CD4-positive, alpha-beta T cell (primary cell): ENCODE results near the gene CCDC12. TPM values are rescaled to one million over a fixed set of nuclear protein-coding genes. Genes with fewer than 3 reads are reported as not detected.

ENCODE experiments used
- ATAC-seq: fragments of 200-7000 bp; cut with Tn5 transposase; one replicate; pipeline ENCODE4 v1.10.0; 2022; ENCODE audit warnings: mild to moderate bottlenecking; ENCODE audit not compliant: poor library complexity
- CTCF ChIA-PET: fragments of 350-600 bp; sonication (Branson Sonifier 250); formaldehyde crosslinking; loops from one replicate; lab custom pipeline; 2021; ENCODE audit warnings: antibody characterized with exemption, inconsistent platforms; lab: Charles Lee
- POLR2A ChIA-PET: fragments of 350-600 bp; sonication (Branson Sonifier 250); formaldehyde crosslinking; loops from one replicate; lab custom pipeline; 2021; ENCODE audit warnings: antibody characterized with exemption, inconsistent platforms; lab: Charles Lee
- DNase-seq, 14 experiments: peaks; one replicate each; pipeline ENCODE4 v3.0.0-alpha.2; 2013 to 2020; ENCODE audit warnings: mixed read lengths in 2 of 14
- H3K27ac ChIP-seq, 2 donors: one replicate each; pipeline versions ENCODE4 v1.5.1 to v1.7.0; 2013; ENCODE audit warnings: low read length in 2 of 2, low read depth in 1 of 2, mild to moderate bottlenecking in 1 of 2
- H3K27me3 ChIP-seq, 2 experiments: 1 replicate in 1 of 2; 2 replicates in 1 of 2; pipeline versions ENCODE4 v1.6.1 to v1.7.0; 2013; ENCODE audit warnings: low read length in 2 of 2, control low read depth in 1 of 2, mild to moderate bottlenecking in 1 of 2, moderate library complexity in 1 of 2; ENCODE audit not compliant: insufficient read depth in 2 of 2, control insufficient read depth in 1 of 2
- H3K36me3 ChIP-seq: one replicate; pipeline ENCODE4 v1.6.1; 2013; ENCODE audit warnings: low read length, control low read depth; ENCODE audit not compliant: insufficient read depth
- H3K4me1 ChIP-seq: one replicate; pipeline ENCODE4 v1.6.1; 2013; ENCODE audit warnings: low read length, control low read depth; ENCODE audit not compliant: insufficient read depth
- H3K4me3 ChIP-seq: one replicate; pipeline ENCODE4 v1.5.1; 2013; ENCODE audit warnings: mild to moderate bottlenecking, low read length, moderate library complexity
- H3K9me3 ChIP-seq, 2 experiments: 1 replicate in 1 of 2; 2 replicates in 1 of 2; pipeline versions ENCODE4 v1.6.1 to v1.7.0; 2013; ENCODE audit warnings: low read length in 2 of 2, mild to moderate bottlenecking in 2 of 2, control low read depth in 1 of 2, moderate library complexity in 1 of 2; ENCODE audit not compliant: control insufficient read depth in 1 of 2, insufficient read depth in 1 of 2
- H3K27ac Mint-ChIP-seq: one replicate; pipeline ENCODE4 v1.8.0; 2020; ENCODE audit warnings: mixed read lengths
- H3K27me3 Mint-ChIP-seq: one replicate; pipeline ENCODE4 v1.8.0; 2021; ENCODE audit warnings: mixed read lengths
- H3K36me3 Mint-ChIP-seq: one replicate; pipeline ENCODE4 v1.8.0; 2021; ENCODE audit warnings: low read depth, mixed read lengths
- H3K4me1 Mint-ChIP-seq: one replicate; pipeline ENCODE4 v1.8.0; 2021; ENCODE audit warnings: low read depth, mixed read lengths
- H3K4me3 Mint-ChIP-seq: one replicate; pipeline ENCODE4 v1.8.0; 2020; ENCODE audit warnings: mild to moderate bottlenecking, mixed read lengths
- H3K9me3 Mint-ChIP-seq: one replicate; pipeline ENCODE4 v1.8.0; 2020; ENCODE audit warnings: mixed read lengths
- CTCF ChIP-seq: fragments of 200-600 bp; IDR thresholded peaks from one replicate; pipeline ENCODE4 v1.8.0; 2022; ENCODE audit warnings: antibody characterized with exemption, mild to moderate bottlenecking
- intact Hi-C, 2 experiments: fragments of 100-400 bp; cut with DNase I in 1 of 2; cut with micrococcal nuclease in 1 of 2; formaldehyde crosslinking; loops; one replicate each; pipeline versions ENCODE4 v1.15.1 to v1.9.0; 2023 to 2025; cut with DNase I, micrococcal nuclease
- total RNA-seq, 174 experiments: library from RNA in 2 of 174; stranded (reverse) in 2 of 174; gene quantifications; one replicate each; pipeline ENCODE4 v1.2.3 and lab custom pipeline; 2021 to 2026

CCDC12 gene
- total RNA-seq, 2 experiments from 2014 or later = 57.5 to 59.5 TPM

GRCh38 chr3:46918202-46918601 lies 58.3 kb downstream of the CCDC12 start:
- H3K27ac Mint-ChIP-seq = peak overlapping the region; percentile 29
- ChIA-PET CTCF (interaction anchor here (0.5 to 2.2 kb wide), 3 partner anchors 9 to 115 kb away, joined by 3 to 8 read pairs (median 5); no protein-coding TSS in a partner anchor), POLR2A (no interaction called here)
- H3K27me3 ChIP-seq = no peaks in the 10 kb centered on the region
- no peaks in the 10 kb centered on the region for H3K27me3 Mint-ChIP-seq
- no peak overlapping the region for H3K4me3 Mint-ChIP-seq
- no peak for DNase-seq
- H3K9me3 ChIP-seq = no peaks in the 10 kb centered on the region
- peaks cover 56% of the 10 kb centered on the region for H3K36me3 ChIP-seq
- H3K27ac ChIP-seq = no peak overlapping the region
- ATAC-seq = no peak
- no peak for TF ChIP-seq CTCF
- peaks cover 76% of the 10 kb centered on the region for H3K36me3 Mint-ChIP-seq
- no peak overlapping the region for H3K4me3 ChIP-seq
- intact Hi-C loops = no loop called here
- H3K4me1 Mint-ChIP-seq = peaks cover 16% of the 10 kb centered on the region
- H3K9me3 Mint-ChIP-seq = no peaks in the 10 kb centered on the region
- peaks cover 6% of the 10 kb centered on the region for H3K4me1 ChIP-seq

DNA sequence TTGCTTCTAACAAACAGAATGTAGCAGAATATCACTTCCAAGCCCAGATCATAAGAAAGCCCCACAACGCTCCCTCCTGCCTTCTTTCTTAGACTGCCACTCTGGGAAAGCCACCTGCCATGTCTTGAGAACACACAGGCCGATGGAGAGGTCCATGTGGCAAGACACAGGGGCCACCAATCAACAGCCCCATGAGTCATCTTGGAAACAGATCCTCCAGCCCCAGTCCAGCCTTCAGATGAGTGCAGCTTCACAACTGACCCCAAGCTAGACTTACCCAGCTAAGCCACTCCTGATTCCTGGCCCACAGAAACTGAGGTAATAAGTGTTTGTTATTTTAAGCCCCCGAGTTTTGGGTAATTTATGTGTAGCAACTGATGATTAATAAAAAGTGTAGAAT lies 59.3 kb downstream of the CCDC12 start:
- POLR2A ChIA-PET = no interaction called here
- H3K27ac Mint-ChIP-seq = no peak overlapping the region
- no peak overlapping the region for H3K4me3 ChIP-seq
- no peak for ATAC-seq
- DNase-seq = no peak
- intact Hi-C loops = no loop called here
- CTCF ChIA-PET = no interaction called here
- H3K4me1 ChIP-seq = peaks cover 6% of the 10 kb centered on the region
- H3K9me3 ChIP-seq = no peaks in the 10 kb centered on the region
- TF ChIP-seq CTCF = no peak
- peaks cover 16% of the 10 kb centered on the region for H3K4me1 Mint-ChIP-seq
- no peak overlapping the region for H3K4me3 Mint-ChIP-seq
- no peaks in the 10 kb centered on the region for H3K27me3 ChIP-seq
- no peaks in the 10 kb centered on the region for H3K9me3 Mint-ChIP-seq
- no peak overlapping the region for H3K27ac ChIP-seq
- H3K36me3 Mint-ChIP-seq = peaks cover 67% of the 10 kb centered on the region
- no peaks in the 10 kb centered on the region for H3K27me3 Mint-ChIP-seq
- peaks cover 46% of the 10 kb centered on the region for H3K36me3 ChIP-seq

- no peak for TF ChIP-seq CTCF
- Histone ChIP-seq H3K4me1 (peaks cover 6% of the 10 kb centered on the region), H3K27me3 (no peaks in the 10 kb centered on the region), H3K9me3 (no peaks in the 10 kb centered on the region), H3K4me3 (no peak overlapping the region), H3K36me3 (peaks cover 42% of the 10 kb centered on the region), H3K27ac (no peak overlapping the region)
- no peak overlapping the region for H3K27ac Mint-ChIP-seq
- CTCF ChIA-PET = no interaction called here
- DNase-seq (no peak), ATAC-seq (no peak)
- H3K4me1 Mint-ChIP-seq = peaks cover 16% of the 10 kb centered on the region
- intact Hi-C loops = no loop called here
- no peaks in the 10 kb centered on the region for H3K27me3 Mint-ChIP-seq
- H3K9me3 Mint-ChIP-seq = no peaks in the 10 kb centered on the region
- H3K36me3 Mint-ChIP-seq = peaks cover 64% of the 10 kb centered on the region
- POLR2A ChIA-PET = no interaction called here
- H3K4me3 Mint-ChIP-seq = no peak overlapping the region
Observed at GRCh38 chr3:46916799-46917198, 59.7 kb downstream of the CCDC12 start.
